Measurements from ENCODE around the gene ZBTB32.

Gene ZBTB32

DNA sequence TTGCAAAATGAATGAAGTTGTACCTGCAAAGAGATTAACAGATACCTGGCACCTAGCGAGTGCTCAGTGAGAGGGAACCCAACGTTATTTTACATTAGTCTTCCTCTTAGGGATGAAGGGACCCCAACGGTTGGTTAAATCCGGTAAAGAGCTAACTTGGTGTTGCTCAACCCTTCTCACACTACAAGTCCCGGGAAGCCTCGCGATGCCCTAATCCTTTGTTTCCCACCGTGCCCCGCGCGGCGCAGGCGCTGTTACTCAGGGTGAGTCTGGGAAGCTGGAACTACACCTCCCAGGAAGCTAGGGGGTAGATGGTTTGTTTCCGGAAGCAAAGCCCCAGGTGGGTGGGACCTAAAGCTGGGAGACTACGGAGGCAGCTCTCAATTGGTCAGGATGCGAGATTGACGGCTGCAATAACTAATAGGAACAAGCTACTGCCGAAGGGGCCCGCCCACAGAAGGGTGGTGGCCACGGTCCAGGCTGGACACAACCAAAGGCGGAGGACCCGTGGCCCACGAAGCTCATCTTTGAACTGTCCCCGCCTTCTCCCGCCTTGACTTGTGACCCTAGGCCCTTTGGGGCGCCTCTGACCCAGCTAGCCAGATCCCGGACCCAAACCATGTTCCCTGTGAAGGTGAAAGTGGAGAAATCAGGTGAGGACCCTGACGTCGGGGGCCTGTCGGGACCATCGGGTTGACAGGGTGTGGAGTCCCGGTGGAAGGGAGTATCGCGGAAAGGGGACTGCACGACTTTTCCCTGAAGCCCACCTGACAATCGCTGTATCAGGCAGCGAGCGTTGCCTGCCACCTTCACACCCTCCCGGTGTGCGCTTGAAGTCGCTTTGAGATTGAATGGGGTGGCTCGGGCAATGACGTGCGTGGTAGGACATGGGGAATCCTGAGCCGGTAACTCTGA, 44.0 kb downstream of the ZBTB32 start, which contains the start of gene LIN37:
Gene LIN37, plus strand, starts transcription at position 471 of the 915 bp plus-strand sequence. Its CDS starts 149 bp downstream, at position 620.
- in situ Hi-C loops (cut with HindIII; ENCODE audit: low sequenced_read_pairs) = no loop called here
- H3K4me3 ChIP-seq (ENCODE audit: low read depth, low read length) = peak within 1 kb of the TSS; percentile 94
- peak; percentile 100 for DNase-seq (ENCODE audit: low read depth)
- TF ChIP-seq, protein P1, sequence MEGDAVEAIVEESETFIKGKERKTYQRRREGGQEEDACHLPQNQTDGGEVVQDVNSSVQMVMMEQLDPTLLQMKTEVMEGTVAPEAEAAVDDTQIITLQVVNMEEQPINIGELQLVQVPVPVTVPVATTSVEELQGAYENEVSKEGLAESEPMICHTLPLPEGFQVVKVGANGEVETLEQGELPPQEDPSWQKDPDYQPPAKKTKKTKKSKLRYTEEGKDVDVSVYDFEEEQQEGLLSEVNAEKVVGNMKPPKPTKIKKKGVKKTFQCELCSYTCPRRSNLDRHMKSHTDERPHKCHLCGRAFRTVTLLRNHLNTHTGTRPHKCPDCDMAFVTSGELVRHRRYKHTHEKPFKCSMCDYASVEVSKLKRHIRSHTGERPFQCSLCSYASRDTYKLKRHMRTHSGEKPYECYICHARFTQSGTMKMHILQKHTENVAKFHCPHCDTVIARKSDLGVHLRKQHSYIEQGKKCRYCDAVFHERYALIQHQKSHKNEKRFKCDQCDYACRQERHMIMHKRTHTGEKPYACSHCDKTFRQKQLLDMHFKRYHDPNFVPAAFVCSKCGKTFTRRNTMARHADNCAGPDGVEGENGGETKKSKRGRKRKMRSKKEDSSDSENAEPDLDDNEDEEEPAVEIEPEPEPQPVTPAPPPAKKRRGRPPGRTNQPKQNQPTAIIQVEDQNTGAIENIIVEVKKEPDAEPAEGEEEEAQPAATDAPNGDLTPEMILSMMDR (IDR thresholded peaks at IDR 0.05; ENCODE audit: low read depth, low read length, missing control alignments) = no peak

DNA sequence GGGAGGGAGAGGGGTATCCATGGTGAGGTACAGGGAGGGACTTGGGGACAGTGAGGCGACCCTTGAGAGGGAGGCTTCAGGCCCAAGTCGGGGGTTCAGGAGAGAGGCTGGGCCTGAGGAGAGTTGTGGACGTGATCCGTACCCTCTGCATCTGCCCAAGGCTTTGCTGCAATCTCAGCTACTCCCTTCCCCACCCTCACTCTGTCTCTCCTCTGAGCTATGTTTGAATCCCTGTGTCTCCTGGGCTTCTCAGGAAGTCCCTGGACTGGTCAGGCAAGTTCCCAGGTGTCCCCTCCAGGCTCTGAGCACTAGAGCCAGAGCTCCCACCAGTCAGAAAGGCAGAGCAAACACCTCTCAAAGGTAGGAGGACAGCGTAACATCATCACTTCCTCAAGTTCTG, 45.8 kb downstream of the ZBTB32 start:
- H3K4me3 ChIP-seq (ENCODE audit: low read depth, low read length) = no peak overlapping the region
- TF ChIP-seq, protein P1 (IDR thresholded peaks at IDR 0.05; ENCODE audit: low read depth, low read length, missing control alignments) = no peak
- in situ Hi-C loops (cut with HindIII; ENCODE audit: low sequenced_read_pairs) = no loop called here
- no peak for DNase-seq (ENCODE audit: low read depth)

- H3K4me3 ChIP-seq (ENCODE audit: low read depth, low read length) = no peak overlapping the region
- in situ Hi-C loops (cut with HindIII; ENCODE audit: low sequenced_read_pairs) = no loop called here
- DNase-seq (ENCODE audit: low read depth) = no peak
- TF ChIP-seq, protein P1 (IDR thresholded peaks at IDR 0.05; ENCODE audit: low read depth, low read length, missing control alignments) = no peak
Observed at GRCh38 chr19:35751839-35752745, 47.7 kb downstream of the ZBTB32 start.

DNA sequence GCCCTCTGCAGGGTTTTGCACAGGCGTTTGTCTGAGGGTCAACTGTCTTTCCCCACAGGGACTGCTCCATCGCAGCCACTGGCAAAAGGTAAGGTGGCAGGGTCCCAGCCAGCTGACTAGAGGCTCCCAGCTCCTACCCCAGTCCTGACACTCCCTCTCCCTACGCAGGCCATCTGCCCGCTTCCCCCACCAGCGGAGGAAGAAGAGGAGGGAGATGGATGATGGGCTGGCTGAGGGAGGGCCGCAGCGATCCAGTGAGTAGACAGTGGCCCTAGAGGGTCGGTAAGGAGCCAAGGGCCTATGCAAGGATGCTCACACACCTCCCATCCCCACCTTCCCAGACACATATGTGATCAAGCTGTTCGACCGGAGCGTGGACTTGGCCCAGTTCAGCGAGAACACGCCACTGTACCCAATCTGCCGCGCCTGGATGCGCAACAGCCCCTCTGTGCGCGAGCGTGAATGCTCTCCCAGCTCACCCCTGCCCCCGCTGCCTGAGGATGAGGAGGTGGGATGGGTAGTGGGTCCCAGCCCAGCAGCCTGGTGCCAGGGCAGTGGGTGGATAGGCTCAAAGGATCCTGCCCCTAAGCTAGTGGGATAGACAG, 48.5 kb downstream of the ZBTB32 start:
- TF ChIP-seq, protein P1 (IDR thresholded peaks at IDR 0.05; ENCODE audit: low read depth, low read length, missing control alignments) = no peak
- DNase-seq (ENCODE audit: low read depth) = no peak
- in situ Hi-C loops (cut with HindIII; ENCODE audit: low sequenced_read_pairs) = no loop called here
- H3K4me3 ChIP-seq (ENCODE audit: low read depth, low read length) = no peak overlapping the region

- TF ChIP-seq, protein P1 (IDR thresholded peaks at IDR 0.05; ENCODE audit: low read depth, low read length, missing control alignments) = no peak
- no peak for DNase-seq (ENCODE audit: low read depth)
- in situ Hi-C loops (cut with HindIII; ENCODE audit: low sequenced_read_pairs) = no loop called here
- no peak overlapping the region for H3K4me3 ChIP-seq (ENCODE audit: low read depth, low read length)
Observed at GRCh38 chr19:35753634-35754369, 49.4 kb downstream of the ZBTB32 start.
